ENCODE data around the gene MYBBP1A. TPM values are rescaled to one million over a fixed set of nuclear protein-coding genes. Genes with fewer than 3 reads are reported as not detected.

MYBBP1A gene
- total and polyA plus RNA-seq, 2 experiments from 2014 or later = 42.4 to 56.4 TPM

DNA sequence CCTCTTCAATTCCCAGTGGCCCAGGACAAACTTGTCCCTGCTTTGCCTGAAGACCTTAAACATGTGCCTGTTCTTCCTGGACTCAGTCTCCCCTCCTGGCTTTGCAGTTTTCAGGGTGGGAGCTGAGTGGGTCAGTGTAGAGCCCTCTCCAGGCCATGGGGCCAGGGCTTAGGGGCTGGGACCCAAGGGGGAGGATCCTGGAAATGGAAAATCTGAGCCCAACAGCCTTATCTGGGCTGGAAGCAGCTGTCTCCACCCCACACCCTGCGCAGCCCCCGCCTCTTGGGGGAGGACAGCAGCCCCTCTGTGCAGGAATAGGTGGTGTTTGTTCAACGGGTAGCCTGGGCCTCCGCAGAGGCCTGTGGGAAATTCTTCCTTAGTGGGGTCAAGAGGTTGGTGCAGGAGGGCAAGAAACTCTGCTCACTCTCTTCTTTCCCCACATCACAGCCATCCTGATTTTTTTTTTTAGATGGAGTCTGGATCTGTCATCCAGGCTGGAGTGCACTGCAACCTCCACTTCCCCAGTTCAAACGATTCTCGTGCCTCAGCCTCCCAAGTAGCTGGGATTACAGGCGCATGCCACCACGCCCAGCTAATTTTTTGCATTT, 22.3 kb upstream of the MYBBP1A start:
- in situ Hi-C loops (cut with MboI) = no loop called here
- Histone ChIP-seq H4K20me1 (ENCODE audit: insufficient read depth) (no peaks in the 10 kb centered on the region), H2AFZ (no peak overlapping the region), H3K4me1 (ENCODE audit: insufficient read depth) (no peaks in the 10 kb centered on the region), H3K9me2 (ENCODE audit: insufficient read depth) (no peaks in the 10 kb centered on the region), H3F3A (ENCODE audit: insufficient read depth) (no peaks in the 10 kb centered on the region), H3K36me3 (ENCODE audit: low read depth) (no peaks in the 10 kb centered on the region), H3K27me3 (replicated peaks; ENCODE audit: insufficient read depth) (peaks cover 6% of the 10 kb centered on the region; the same call in 1 of the 2 replicates), H3K4me3 (no peak overlapping the region), H3K4me2 (ENCODE audit: unreplicated experiment) (no peak overlapping the region), H3K27ac (no peak overlapping the region), H3K79me2 (ENCODE audit: insufficient read depth) (no peaks in the 10 kb centered on the region), H3K9me3 (ENCODE audit: low read depth) (no peaks in the 10 kb centered on the region), H3K9ac (no peak overlapping the region)
- 76 to 83% methylated on average over 8 of the region's 8 CpGs for WGBS, 2 experiments (ENCODE audit: low coverage in 1 of 2, low lambda C conversion rate in 2 of 2, missing lambda C conversion rate in 2 of 2)
- TF ChIP-seq EZH2 (IDR thresholded peaks at IDR 0.05; ENCODE audit: insufficient read depth, poor library complexity, severe bottlenecking) (no peak), EZH2phosphoT487 (IDR thresholded peaks at IDR 0.05; ENCODE audit: insufficient read depth, low read depth) (no peak)
- DNase-seq = no peak

DNA sequence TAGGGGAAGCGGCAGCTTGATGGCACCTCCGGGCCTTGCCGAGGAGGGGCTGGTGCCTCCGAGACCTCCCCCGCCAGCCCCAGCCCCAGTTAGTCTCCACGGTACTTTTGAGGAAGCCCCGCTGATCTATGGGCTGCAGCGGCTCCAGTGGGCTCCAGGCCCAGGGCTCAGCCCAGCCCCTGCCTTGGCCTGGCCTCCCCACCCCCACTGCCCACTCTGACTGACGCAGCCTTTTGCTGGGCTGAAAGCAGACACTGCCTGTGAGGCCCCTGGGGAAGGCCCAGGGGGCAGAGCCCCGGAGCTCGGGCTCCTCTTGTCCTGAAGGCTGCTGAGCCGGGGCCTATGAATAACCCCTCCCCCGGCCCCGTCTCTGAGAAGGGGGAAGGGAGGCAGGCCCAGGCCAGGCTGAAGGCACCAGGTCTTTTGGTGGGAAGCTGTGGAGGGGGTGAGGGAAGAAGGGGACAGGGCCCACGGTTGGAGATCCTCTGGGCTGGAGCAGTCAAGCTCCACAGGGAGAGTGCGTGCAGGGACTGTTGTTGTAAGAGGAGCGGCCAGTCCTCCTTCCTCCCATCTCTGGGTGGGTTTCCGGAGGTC, 21.6 kb upstream of the MYBBP1A start:
- H3F3A ChIP-seq (ENCODE audit: insufficient read depth) = no peaks in the 10 kb centered on the region
- DNase-seq = no peak
- no peaks in the 10 kb centered on the region for H3K36me3 ChIP-seq (ENCODE audit: low read depth)
- no peaks in the 10 kb centered on the region for H4K20me1 ChIP-seq (ENCODE audit: insufficient read depth)
- 66 to 68% methylated on average over 10 to 17 of the region's 18 CpGs for WGBS, 2 experiments (ENCODE audit: low coverage in 1 of 2, low lambda C conversion rate in 2 of 2, missing lambda C conversion rate in 2 of 2)
- TF ChIP-seq EZH2phosphoT487 (IDR thresholded peaks at IDR 0.05; ENCODE audit: insufficient read depth, low read depth) (no peak), EZH2 (IDR thresholded peaks at IDR 0.05; ENCODE audit: insufficient read depth, poor library complexity, severe bottlenecking) (no peak)
- H3K27ac ChIP-seq = no peak overlapping the region
- H3K4me2 ChIP-seq (ENCODE audit: unreplicated experiment) = no peak overlapping the region
- no peaks in the 10 kb centered on the region for H3K9me2 ChIP-seq (ENCODE audit: insufficient read depth)
- no peaks in the 10 kb centered on the region for H3K4me1 ChIP-seq (ENCODE audit: insufficient read depth)
- no peaks in the 10 kb centered on the region for H3K9me3 ChIP-seq (ENCODE audit: low read depth)
- no peak overlapping the region for H3K9ac ChIP-seq
- in situ Hi-C loops (cut with MboI) = no loop called here
- H3K79me2 ChIP-seq (ENCODE audit: insufficient read depth) = no peaks in the 10 kb centered on the region
- H3K4me3 ChIP-seq = no peak overlapping the region
- 0 out of 2 replicates have a peak, but pooled peaks cover 5% of the 10 kb centered on the region for H3K27me3 ChIP-seq (replicated peaks; ENCODE audit: insufficient read depth)
- no peak overlapping the region for H2AFZ ChIP-seq

DNA sequence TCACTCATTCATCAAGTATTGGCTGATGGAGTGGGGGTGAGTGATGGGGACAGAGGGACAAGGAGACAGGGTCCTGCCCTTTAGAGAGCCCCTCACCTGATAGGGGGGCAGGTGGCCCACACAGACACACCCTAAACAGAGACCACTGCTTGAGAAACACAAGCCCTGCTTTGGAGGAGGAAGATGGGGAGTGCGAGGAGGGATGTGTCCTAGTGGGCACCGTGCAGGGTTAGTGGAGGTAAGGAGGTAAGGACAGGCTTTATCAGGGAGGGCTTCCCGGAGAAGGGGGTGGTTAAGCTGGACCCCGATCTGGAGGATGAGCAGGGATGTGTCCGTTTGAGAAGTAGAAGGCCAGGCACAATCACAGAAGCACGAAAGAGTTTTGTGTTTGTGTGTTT, 21.0 kb upstream of the MYBBP1A start:
- H3K4me3 ChIP-seq = no peak overlapping the region
- DNase-seq = no peak
- no peaks in the 10 kb centered on the region for H3K9me2 ChIP-seq (ENCODE audit: insufficient read depth)
- H3K79me2 ChIP-seq (ENCODE audit: insufficient read depth) = no peaks in the 10 kb centered on the region
- H3K27me3 ChIP-seq (replicated peaks; ENCODE audit: insufficient read depth) = 0 out of 2 replicates have a peak, but pooled peaks cover 5% of the 10 kb centered on the region
- WGBS, 2 experiments (ENCODE audit: low coverage in 1 of 2, low lambda C conversion rate in 2 of 2, missing lambda C conversion rate in 2 of 2) = 46 to 57% methylated on average over 6 of the region's 6 CpGs
- no peak overlapping the region for H3K9ac ChIP-seq
- H3F3A ChIP-seq (ENCODE audit: insufficient read depth) = no peaks in the 10 kb centered on the region
- H3K36me3 ChIP-seq (ENCODE audit: low read depth) = no peaks in the 10 kb centered on the region
- H3K9me3 ChIP-seq (ENCODE audit: low read depth) = no peaks in the 10 kb centered on the region
- no peak overlapping the region for H2AFZ ChIP-seq
- H3K4me2 ChIP-seq (ENCODE audit: unreplicated experiment) = no peak overlapping the region
- no peaks in the 10 kb centered on the region for H3K4me1 ChIP-seq (ENCODE audit: insufficient read depth)
- TF ChIP-seq EZH2 (IDR thresholded peaks at IDR 0.05; ENCODE audit: insufficient read depth, poor library complexity, severe bottlenecking) (no peak), EZH2phosphoT487 (IDR thresholded peaks at IDR 0.05; ENCODE audit: insufficient read depth, low read depth) (no peak)
- in situ Hi-C loops (cut with MboI) = no loop called here
- no peaks in the 10 kb centered on the region for H4K20me1 ChIP-seq (ENCODE audit: insufficient read depth)
- no peak overlapping the region for H3K27ac ChIP-seq

DNA sequence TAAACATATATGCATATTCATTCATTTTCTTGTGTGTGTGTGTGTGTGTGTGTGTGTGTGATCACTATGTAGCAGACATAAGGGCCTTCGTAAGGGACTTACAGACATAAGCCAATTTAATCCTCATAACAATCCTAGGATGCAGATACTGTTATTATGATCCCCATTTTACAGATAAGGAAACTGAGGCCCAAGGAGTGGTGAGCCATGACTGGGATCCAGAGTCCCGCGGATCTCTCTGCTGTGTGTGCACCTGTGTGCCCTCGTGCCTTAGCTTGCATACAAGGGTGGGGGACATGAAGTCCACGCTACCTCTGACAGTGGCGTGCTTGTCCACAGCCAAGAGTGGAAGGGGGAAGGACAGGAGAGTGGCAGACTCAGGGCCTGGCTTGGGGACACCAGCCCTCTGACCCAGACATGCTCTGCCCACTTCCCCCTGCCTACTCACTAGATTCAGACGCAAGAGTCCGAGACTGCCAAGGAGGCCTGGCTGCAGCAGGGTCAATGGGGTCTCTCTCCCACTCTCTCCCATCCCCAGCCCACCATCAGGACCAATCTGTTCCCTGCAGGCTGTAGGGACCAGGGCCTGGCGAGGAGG, 19.4 kb upstream of the MYBBP1A start:
- in situ Hi-C loops (cut with MboI) = no loop called here

More for the DNA sequence above, 19.4 kb upstream of the MYBBP1A start:
- 0 out of 2 replicates have a peak, but pooled peaks cover 5% of the 10 kb centered on the region for H3K27me3 ChIP-seq (replicated peaks; ENCODE audit: insufficient read depth)
- H3K36me3 ChIP-seq (ENCODE audit: low read depth) = no peaks in the 10 kb centered on the region
- H3F3A ChIP-seq (ENCODE audit: insufficient read depth) = no peaks in the 10 kb centered on the region
- no peaks in the 10 kb centered on the region for H4K20me1 ChIP-seq (ENCODE audit: insufficient read depth)
- no peaks in the 10 kb centered on the region for H3K9me2 ChIP-seq (ENCODE audit: insufficient read depth)
- H3K27ac ChIP-seq = no peak overlapping the region
- H3K4me3 ChIP-seq = no peak overlapping the region
- no peak for DNase-seq
- H3K9me3 ChIP-seq (ENCODE audit: low read depth) = no peaks in the 10 kb centered on the region
- H3K4me2 ChIP-seq (ENCODE audit: unreplicated experiment) = no peak overlapping the region
- no peak overlapping the region for H2AFZ ChIP-seq
- no peak overlapping the region for H3K9ac ChIP-seq
- TF ChIP-seq EZH2 (IDR thresholded peaks at IDR 0.05; ENCODE audit: insufficient read depth, poor library complexity, severe bottlenecking) (no peak), EZH2phosphoT487 (IDR thresholded peaks at IDR 0.05; ENCODE audit: insufficient read depth, low read depth) (no peak)
- H3K79me2 ChIP-seq (ENCODE audit: insufficient read depth) = no peaks in the 10 kb centered on the region
- 78 to 84% methylated on average over 9 of the region's 9 CpGs for WGBS, 2 experiments (ENCODE audit: low coverage in 1 of 2, low lambda C conversion rate in 2 of 2, missing lambda C conversion rate in 2 of 2)
- no peaks in the 10 kb centered on the region for H3K4me1 ChIP-seq (ENCODE audit: insufficient read depth)

All from GM23248 (cell line).